ENCODE data around the gene C9orf43. TPM values are rescaled to one million over a fixed set of nuclear protein-coding genes. Genes with fewer than 3 reads are reported as not detected.
A peak's percentile ranks its signal among the peaks of the same experiment; 100 is the strongest.

The C9orf43 gene
- total and polyA plus RNA-seq, 3 experiments from 2014 or later, result 0.83 to 0.90 (median 0.84) TPM

- Mint-ChIP-seq H3K36me3 (peaks cover 0 to 38% (median 11%) of the 10 kb centered on the region in 3 donors), H3K4me3 (peak overlapping the region; percentile 90 to 99 (median 97)), H3K9me3 (no peaks in the 10 kb centered on the region), H3K27me3 (peaks cover 0 to 3% of the 10 kb centered on the region in 2 donors), H3K4me1 (peaks cover 28 to 41% (median 34%) of the 10 kb centered on the region in 3 donors), H3K27ac (peak overlapping the region; percentile 92 to 100 (median 98))
- Histone ChIP-seq H3K4me3 (ENCODE audit: low read length) (peak overlapping the region; percentile 82), H3K36me3 (ENCODE audit: insufficient read depth, low read length) (no peaks in the 10 kb centered on the region), H3K27ac (ENCODE audit: low read depth, low read length) (peak overlapping the region; percentile 91), H3K4me1 (ENCODE audit: insufficient read depth, low read length) (peaks cover 20% of the 10 kb centered on the region), H3K9me3 (ENCODE audit: low read length) (no peaks in the 10 kb centered on the region), H3K27me3 (ENCODE audit: insufficient read depth, low read length, poor library complexity, severe bottlenecking) (no peaks in the 10 kb centered on the region)
- DNase-seq, result no peak
- POLR2A ChIA-PET, result interaction anchor here (0.9 to 2.5 kb wide), 8 partner anchors 8 to 170 kb away, joined by 3 to 19 read pairs (median 8); partner anchors contain the start of genes ALAD, CDC26, HDHD3 and PRPF4
- CTCF ChIA-PET, result interaction anchor here (0.8 to 3.1 kb wide), 8 partner anchors 9 to 248 kb away, joined by 4 to 33 read pairs (median 5); partner anchors contain the start of genes ALAD, CDC26, PRPF4 and WDR31
Observed at GRCh38 chr9:113409481-113409880, 1.1 kb upstream of the C9orf43 start.

DNA sequence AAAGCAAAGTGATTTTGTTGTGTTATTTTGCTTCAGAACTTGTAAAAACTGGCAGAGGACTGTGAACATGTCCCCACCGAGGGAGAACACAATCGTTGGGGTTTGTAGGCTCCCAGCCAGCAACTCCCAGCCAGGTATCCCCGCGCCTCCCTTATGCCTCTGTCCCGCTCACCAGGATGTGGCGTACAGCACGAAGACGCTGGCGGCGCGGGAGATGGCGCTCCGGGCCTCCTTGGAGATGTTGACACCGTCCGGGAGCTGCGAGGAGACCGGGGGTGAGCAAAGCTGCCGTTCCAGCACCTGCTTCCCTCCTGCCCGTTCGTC, 702 bp upstream of the C9orf43 start:
- peaks cover 20% of the 10 kb centered on the region for H3K4me1 ChIP-seq (ENCODE audit: insufficient read depth, low read length)
- Mint-ChIP-seq H3K4me1 (peaks cover 28 to 41% (median 34%) of the 10 kb centered on the region in 3 donors), H3K27me3 (peaks cover 0 to 3% of the 10 kb centered on the region in 2 donors), H3K36me3 (peaks cover 0 to 38% (median 11%) of the 10 kb centered on the region in 3 donors), H3K27ac (peak overlapping the region; percentile 92 to 100 (median 98)), H3K4me3 (peak overlapping the region; percentile 90 to 99 (median 97)), H3K9me3 (no peaks in the 10 kb centered on the region)
- DNase-seq, result no peak
- H3K9me3 ChIP-seq (ENCODE audit: low read length), result no peaks in the 10 kb centered on the region
- peak overlapping the region; percentile 91 for H3K27ac ChIP-seq (ENCODE audit: low read depth, low read length)
- peak overlapping the region; percentile 82 for H3K4me3 ChIP-seq (ENCODE audit: low read length)
- H3K36me3 ChIP-seq (ENCODE audit: insufficient read depth, low read length), result no peaks in the 10 kb centered on the region
- ChIA-PET POLR2A (interaction anchor here (0.6 to 2.5 kb wide), 10 partner anchors 9 to 189 kb away, joined by 3 to 19 read pairs (median 6); partner anchors contain the start of genes ALAD, CDC26, FKBP15 and HDHD3), CTCF (interaction anchor here (0.8 to 3.1 kb wide), 9 partner anchors 9 to 248 kb away, joined by 4 to 33 read pairs (median 4); partner anchors contain the start of genes ALAD, CDC26, PRPF4 and WDR31)
- no peaks in the 10 kb centered on the region for H3K27me3 ChIP-seq (ENCODE audit: insufficient read depth, low read length, poor library complexity, severe bottlenecking)

GRCh38 chr9:113416149-113416721, 5.7 kb downstream of the C9orf43 start:
- Mint-ChIP-seq H3K4me3 (no peak overlapping the region), H3K27me3 (peaks cover 0 to 2% of the 10 kb centered on the region in 2 donors), H3K9me3 (no peaks in the 10 kb centered on the region), H3K4me1 (peaks cover 0 to 2% (median 0%) of the 10 kb centered on the region in 3 donors), H3K27ac (no peak overlapping the region), H3K36me3 (no peaks in the 10 kb centered on the region)
- DNase-seq, result no peak
- ChIA-PET POLR2A (no interaction called here), CTCF (no interaction called here)
- no peak overlapping the region for H3K27ac ChIP-seq (ENCODE audit: low read depth, low read length)
- H3K27me3 ChIP-seq (ENCODE audit: insufficient read depth, low read length, poor library complexity, severe bottlenecking), result no peaks in the 10 kb centered on the region
- no peak overlapping the region for H3K4me3 ChIP-seq (ENCODE audit: low read length)
- no peaks in the 10 kb centered on the region for H3K9me3 ChIP-seq (ENCODE audit: low read length)
- H3K36me3 ChIP-seq (ENCODE audit: insufficient read depth, low read length), result no peaks in the 10 kb centered on the region
- H3K4me1 ChIP-seq (ENCODE audit: insufficient read depth, low read length), result peaks cover 4% of the 10 kb centered on the region

DNA sequence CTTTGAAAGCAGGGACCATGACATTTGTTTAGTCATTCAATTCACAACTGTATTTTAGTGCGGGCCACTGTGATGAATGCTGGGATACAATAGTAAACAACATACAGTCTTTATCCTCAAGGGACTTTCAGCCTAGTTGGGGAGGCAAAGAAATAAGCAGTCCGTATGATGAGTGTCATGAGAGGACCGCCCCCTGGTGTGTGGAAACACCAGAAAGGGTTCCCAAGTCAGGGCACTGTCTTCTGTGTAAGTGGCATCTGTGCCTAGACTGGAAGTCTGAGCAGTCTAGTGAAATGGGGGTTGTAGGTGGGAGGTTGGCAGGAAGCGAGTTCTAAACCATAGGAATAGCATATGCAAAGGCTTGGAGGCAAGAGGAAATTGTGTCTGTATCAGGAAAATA, 6.8 kb downstream of the C9orf43 start:
- no peaks in the 10 kb centered on the region for H3K9me3 ChIP-seq (ENCODE audit: low read length)
- H3K27me3 ChIP-seq (ENCODE audit: insufficient read depth, low read length, poor library complexity, severe bottlenecking), result no peaks in the 10 kb centered on the region
- H3K4me1 ChIP-seq (ENCODE audit: insufficient read depth, low read length), result no peaks in the 10 kb centered on the region
- ChIA-PET CTCF (no interaction called here), POLR2A (no interaction called here)
- Mint-ChIP-seq H3K36me3 (no peaks in the 10 kb centered on the region), H3K27ac (no peak overlapping the region), H3K9me3 (no peaks in the 10 kb centered on the region), H3K27me3 (peaks cover 0 to 2% of the 10 kb centered on the region in 2 donors), H3K4me1 (peaks cover 0 to 2% (median 0%) of the 10 kb centered on the region in 3 donors), H3K4me3 (no peak overlapping the region)
- no peak overlapping the region for H3K27ac ChIP-seq (ENCODE audit: low read depth, low read length)
- H3K4me3 ChIP-seq (ENCODE audit: low read length), result no peak overlapping the region
- no peaks in the 10 kb centered on the region for H3K36me3 ChIP-seq (ENCODE audit: insufficient read depth, low read length)
- no peak for DNase-seq

GRCh38 chr9:113421726-113422125, 11.2 kb downstream of the C9orf43 start:
- Histone ChIP-seq H3K27me3 (ENCODE audit: insufficient read depth, low read length, poor library complexity, severe bottlenecking) (no peaks in the 10 kb centered on the region), H3K4me1 (ENCODE audit: insufficient read depth, low read length) (no peaks in the 10 kb centered on the region), H3K36me3 (ENCODE audit: insufficient read depth, low read length) (no peaks in the 10 kb centered on the region), H3K9me3 (ENCODE audit: low read length) (no peaks in the 10 kb centered on the region), H3K4me3 (ENCODE audit: low read length) (no peak overlapping the region), H3K27ac (ENCODE audit: low read depth, low read length) (no peak overlapping the region)
- DNase-seq, result no peak
- H3K27ac Mint-ChIP-seq, result no peak overlapping the region
- ChIA-PET POLR2A (no interaction called here), CTCF (no interaction called here)
- no peaks in the 10 kb centered on the region for H3K9me3 Mint-ChIP-seq
- no peaks in the 10 kb centered on the region for H3K36me3 Mint-ChIP-seq
- H3K4me3 Mint-ChIP-seq, result no peak overlapping the region
- H3K4me1 Mint-ChIP-seq, result no peaks in the 10 kb centered on the region
- peaks cover 10 to 19% of the 10 kb centered on the region in 2 donors for H3K27me3 Mint-ChIP-seq

GRCh38 chr9:113425072-113425471, 14.5 kb downstream of the C9orf43 start:
- Histone ChIP-seq H3K4me3 (ENCODE audit: low read length) (no peak overlapping the region), H3K9me3 (ENCODE audit: low read length) (no peaks in the 10 kb centered on the region), H3K27ac (ENCODE audit: low read depth, low read length) (no peak overlapping the region), H3K27me3 (ENCODE audit: insufficient read depth, low read length, poor library complexity, severe bottlenecking) (no peaks in the 10 kb centered on the region), H3K36me3 (ENCODE audit: insufficient read depth, low read length) (no peaks in the 10 kb centered on the region), H3K4me1 (ENCODE audit: insufficient read depth, low read length) (no peaks in the 10 kb centered on the region)
- Mint-ChIP-seq H3K9me3 (no peaks in the 10 kb centered on the region), H3K4me1 (no peaks in the 10 kb centered on the region), H3K27me3 (peaks cover 10 to 20% of the 10 kb centered on the region in 2 donors), H3K36me3 (no peaks in the 10 kb centered on the region), H3K4me3 (no peak overlapping the region), H3K27ac (no peak overlapping the region)
- ChIA-PET POLR2A (no interaction called here), CTCF (no interaction called here)
- DNase-seq, result no peak

DNA sequence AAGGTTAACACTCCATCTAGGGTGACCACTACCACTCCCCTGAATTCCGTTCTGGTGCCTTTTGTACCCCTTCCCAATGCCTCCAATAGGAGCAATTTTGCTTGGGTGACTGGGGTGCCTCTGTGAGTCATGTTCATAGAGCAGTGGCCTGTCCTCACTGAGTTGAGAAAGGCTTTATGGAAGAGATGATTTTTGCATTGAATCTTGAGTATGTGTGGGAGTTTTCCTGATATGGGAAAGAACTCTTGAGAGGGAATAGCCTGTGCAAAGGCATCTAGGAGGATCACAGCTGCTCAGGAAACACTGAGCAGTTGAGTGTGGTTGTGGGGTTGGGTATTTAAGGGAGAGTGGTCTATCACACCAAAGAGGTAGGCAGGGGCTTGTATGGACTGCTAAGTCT, 16.2 kb downstream of the C9orf43 start:
- peaks cover 10 to 20% of the 10 kb centered on the region in 2 donors for H3K27me3 Mint-ChIP-seq
- no peaks in the 10 kb centered on the region for H3K9me3 Mint-ChIP-seq
- H3K4me3 Mint-ChIP-seq, result no peak overlapping the region
- Histone ChIP-seq H3K27me3 (ENCODE audit: insufficient read depth, low read length, poor library complexity, severe bottlenecking) (no peaks in the 10 kb centered on the region), H3K4me1 (ENCODE audit: insufficient read depth, low read length) (no peaks in the 10 kb centered on the region), H3K36me3 (ENCODE audit: insufficient read depth, low read length) (no peaks in the 10 kb centered on the region), H3K27ac (ENCODE audit: low read depth, low read length) (no peak overlapping the region), H3K4me3 (ENCODE audit: low read length) (no peak overlapping the region), H3K9me3 (ENCODE audit: low read length) (no peaks in the 10 kb centered on the region)
- no peaks in the 10 kb centered on the region for H3K4me1 Mint-ChIP-seq
- no peaks in the 10 kb centered on the region for H3K36me3 Mint-ChIP-seq
- POLR2A ChIA-PET, result no interaction called here
- H3K27ac Mint-ChIP-seq, result peak overlapping the region in 1 of 8 donors; percentile 49
- CTCF ChIA-PET, result no interaction called here
- DNase-seq, result no peak

- DNase-seq, result no peak
- H3K9me3 Mint-ChIP-seq, result no peaks in the 10 kb centered on the region
- H3K4me1 Mint-ChIP-seq, result no peaks in the 10 kb centered on the region
- peaks cover 10 to 20% of the 10 kb centered on the region in 2 donors for H3K27me3 Mint-ChIP-seq
- no peaks in the 10 kb centered on the region for H3K27me3 ChIP-seq (ENCODE audit: insufficient read depth, low read length, poor library complexity, severe bottlenecking)
- ChIA-PET CTCF (no interaction called here), POLR2A (interaction anchor here (0.6 kb wide), 1 partner anchor 16 kb away, joined by 3 read pairs; no protein-coding TSS in a partner anchor)
- no peak overlapping the region for H3K4me3 Mint-ChIP-seq
- H3K4me1 ChIP-seq (ENCODE audit: insufficient read depth, low read length), result no peaks in the 10 kb centered on the region
- no peaks in the 10 kb centered on the region for H3K36me3 Mint-ChIP-seq
- H3K27ac Mint-ChIP-seq, result no peak overlapping the region
- H3K4me3 ChIP-seq (ENCODE audit: low read length), result no peak overlapping the region
- H3K36me3 ChIP-seq (ENCODE audit: insufficient read depth, low read length), result no peaks in the 10 kb centered on the region
- no peaks in the 10 kb centered on the region for H3K9me3 ChIP-seq (ENCODE audit: low read length)
- no peak overlapping the region for H3K27ac ChIP-seq (ENCODE audit: low read depth, low read length)
Observed at GRCh38 chr9:113427629-113428028, 17.1 kb downstream of the C9orf43 start.

All from CD8-positive, alpha-beta memory T cell (primary cell).